WERI-Rb-1 (cell line): ENCODE results near the gene BLOC1S3.

Experiments used
- DNase-seq: peaks from one replicate; pipeline ENCODE4 v3.0.0-alpha.2; 2020
- H3K27ac ChIP-seq: fragments of 250-450 bp; sonication (Bioruptor Pico); 2 replicates; pipeline ENCODE4 v1.5.1; 2020; ENCODE audit warnings: mild to moderate bottlenecking, moderate library complexity
- H3K27me3 ChIP-seq: fragments of 250-450 bp; sonication (Bioruptor Pico); 2 replicates; pipeline ENCODE4 v1.5.1; 2021; ENCODE audit warnings: mild to moderate bottlenecking, low read depth, moderate library complexity; ENCODE audit not compliant: insufficient read depth, severe bottlenecking
- H3K36me3 ChIP-seq: fragments of 250-450 bp; sonication (Bioruptor Pico); 2 replicates; pipeline ENCODE4 v1.5.1; 2020; ENCODE audit warnings: mild to moderate bottlenecking, moderate library complexity
- H3K4me3 ChIP-seq: 2 replicates; pipeline ENCODE4 v1.5.1; 2011; ENCODE audit warnings: low read depth, mild to moderate bottlenecking, control low read depth, low read length
- H3K9me3 ChIP-seq: fragments of 250-450 bp; sonication (Bioruptor Pico); 2 replicates; pipeline ENCODE4 v1.5.1; 2021; ENCODE audit warnings: mild to moderate bottlenecking, moderate library complexity; ENCODE audit not compliant: severe bottlenecking
- TF ChIP-seq, protein P1 (sequence below): IDR thresholded peaks from 2 replicates; pipeline ENCODE4 v1.5.1; 2011; ENCODE audit warnings: low read depth, mild to moderate bottlenecking, control low read depth, inconsistent platforms, low read length

BLOC1S3 gene

DNA sequence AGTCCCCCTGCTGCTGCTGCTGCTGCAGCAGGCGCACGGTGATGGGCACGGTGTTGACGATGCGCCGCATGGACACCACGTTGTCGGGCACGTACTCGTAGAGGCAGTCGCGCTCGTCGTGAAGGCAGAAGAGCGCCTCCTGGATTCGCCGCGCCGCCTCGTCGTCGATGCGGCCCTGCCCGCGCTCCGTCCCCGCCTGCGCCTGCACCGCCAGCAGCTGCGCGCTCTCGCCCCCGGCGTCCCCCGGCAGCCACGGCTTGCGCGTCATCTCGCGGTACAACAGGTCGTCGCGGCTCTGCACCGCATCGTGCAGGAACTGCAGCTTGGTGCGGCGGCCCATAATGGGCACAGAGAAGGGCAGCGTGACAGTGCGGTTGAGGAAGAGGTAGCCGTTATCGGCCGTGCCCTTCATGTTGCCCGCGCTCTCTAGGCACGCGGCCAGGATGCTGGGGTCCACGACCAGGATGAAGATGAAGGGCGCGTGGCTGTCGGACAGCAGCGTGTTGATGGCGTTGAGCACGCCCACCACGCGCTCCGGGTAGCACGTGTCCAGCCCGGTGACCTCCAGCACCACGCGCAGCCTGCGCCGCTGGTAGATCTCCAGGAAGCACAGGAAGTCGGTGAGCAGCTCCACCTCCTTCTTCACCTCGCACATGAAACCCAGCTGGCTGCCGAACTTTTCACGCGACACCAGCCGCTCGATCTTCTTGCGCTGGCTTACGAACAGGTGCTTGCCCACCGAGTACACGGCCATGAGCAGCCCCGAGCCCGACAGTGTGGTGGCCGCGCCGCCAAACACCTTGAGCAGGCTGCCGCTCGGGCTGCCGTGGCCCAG is 25.9 kb upstream of the BLOC1S3 start:
- no peak overlapping the region for H3K4me3 ChIP-seq
- H3K27ac ChIP-seq = peak overlapping the region; percentile 72
- TF ChIP-seq, protein P1, sequence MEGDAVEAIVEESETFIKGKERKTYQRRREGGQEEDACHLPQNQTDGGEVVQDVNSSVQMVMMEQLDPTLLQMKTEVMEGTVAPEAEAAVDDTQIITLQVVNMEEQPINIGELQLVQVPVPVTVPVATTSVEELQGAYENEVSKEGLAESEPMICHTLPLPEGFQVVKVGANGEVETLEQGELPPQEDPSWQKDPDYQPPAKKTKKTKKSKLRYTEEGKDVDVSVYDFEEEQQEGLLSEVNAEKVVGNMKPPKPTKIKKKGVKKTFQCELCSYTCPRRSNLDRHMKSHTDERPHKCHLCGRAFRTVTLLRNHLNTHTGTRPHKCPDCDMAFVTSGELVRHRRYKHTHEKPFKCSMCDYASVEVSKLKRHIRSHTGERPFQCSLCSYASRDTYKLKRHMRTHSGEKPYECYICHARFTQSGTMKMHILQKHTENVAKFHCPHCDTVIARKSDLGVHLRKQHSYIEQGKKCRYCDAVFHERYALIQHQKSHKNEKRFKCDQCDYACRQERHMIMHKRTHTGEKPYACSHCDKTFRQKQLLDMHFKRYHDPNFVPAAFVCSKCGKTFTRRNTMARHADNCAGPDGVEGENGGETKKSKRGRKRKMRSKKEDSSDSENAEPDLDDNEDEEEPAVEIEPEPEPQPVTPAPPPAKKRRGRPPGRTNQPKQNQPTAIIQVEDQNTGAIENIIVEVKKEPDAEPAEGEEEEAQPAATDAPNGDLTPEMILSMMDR = no peak

DNA sequence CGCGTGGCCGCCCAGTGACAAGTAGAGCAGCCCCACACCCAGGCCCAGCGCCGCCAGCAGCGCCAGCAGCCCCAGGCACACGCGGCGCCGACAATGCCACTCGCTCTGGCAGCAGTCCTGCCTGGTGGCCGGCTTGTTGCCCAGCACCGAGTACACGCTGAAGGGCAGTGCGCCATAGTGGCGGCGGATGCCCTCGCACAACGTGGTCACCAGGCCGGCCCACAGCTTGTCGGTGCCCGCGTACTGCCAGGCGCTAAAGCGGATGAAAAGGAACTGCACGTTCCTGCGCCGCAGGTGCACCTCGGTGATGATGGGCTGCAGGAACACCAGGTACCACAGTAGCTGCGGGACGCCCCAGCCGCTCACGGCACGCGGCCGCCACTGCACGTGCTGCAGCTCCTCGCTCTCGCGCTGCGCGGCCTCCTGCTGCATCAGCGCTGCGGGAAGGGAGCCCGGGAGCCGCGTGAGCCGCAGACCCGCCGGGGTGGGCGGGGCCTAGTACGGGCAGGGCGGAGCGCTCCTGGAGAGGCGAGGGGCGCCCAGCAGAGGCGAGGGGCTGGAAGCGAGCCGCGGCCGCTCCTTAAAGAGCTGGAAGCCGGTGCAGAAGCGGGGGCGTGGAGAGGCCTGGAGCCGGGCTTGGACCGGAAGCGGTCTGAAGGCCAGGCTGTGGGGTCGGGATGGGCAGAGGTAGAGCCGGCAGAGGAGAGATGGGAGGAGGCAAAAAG is 25.1 kb upstream of the BLOC1S3 start:
- Histone ChIP-seq H3K9me3 (no peaks in the 10 kb centered on the region), H3K4me3 (no peak overlapping the region), H3K27me3 (no peaks in the 10 kb centered on the region), H3K27ac (peak overlapping the region; percentile 72), H3K36me3 (peaks cover 17% of the 10 kb centered on the region)
- TF ChIP-seq, protein P1 = no peak
- DNase-seq = no peak

More for the DNA sequence above, 25.9 kb upstream of the BLOC1S3 start:
- no peaks in the 10 kb centered on the region for H3K9me3 ChIP-seq
- peaks cover 17% of the 10 kb centered on the region for H3K36me3 ChIP-seq
- no peak for DNase-seq
- no peaks in the 10 kb centered on the region for H3K27me3 ChIP-seq

DNA sequence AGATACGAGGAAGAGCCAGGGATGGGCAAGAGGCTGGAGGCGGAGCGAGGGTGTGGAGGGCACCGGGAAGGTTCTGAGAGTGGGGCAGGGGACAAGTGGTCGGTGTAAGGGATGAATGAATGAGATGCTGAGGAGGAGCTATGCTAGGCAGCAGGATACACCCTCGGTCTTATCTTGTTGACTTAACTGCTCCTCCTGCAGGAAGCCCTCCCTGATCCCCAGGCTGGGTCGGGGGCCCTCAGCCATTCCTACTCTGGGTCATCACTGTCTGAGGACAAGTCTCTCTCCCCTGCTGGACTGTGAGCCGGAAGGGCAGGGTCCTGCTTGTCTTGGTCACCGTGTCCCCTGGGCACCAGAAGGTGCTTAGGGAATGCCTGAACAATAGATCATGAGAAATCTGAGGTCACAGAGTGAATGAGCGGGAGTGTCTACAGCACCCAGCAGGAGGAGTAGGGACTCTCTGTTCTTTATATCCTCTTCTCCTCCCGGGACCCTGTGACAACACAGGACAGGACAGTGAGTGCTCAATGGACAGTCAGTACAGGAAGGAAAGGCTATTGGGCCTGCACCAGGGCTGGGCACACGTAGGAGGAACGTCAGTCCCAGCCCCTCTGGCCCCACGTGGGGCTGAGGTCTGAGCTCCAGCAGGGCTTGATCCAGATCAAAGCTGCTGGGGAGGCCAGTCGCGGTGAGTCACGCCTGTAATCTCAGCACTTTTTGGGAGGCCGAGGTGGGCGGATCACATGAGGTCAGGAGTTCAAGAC is 24.3 kb upstream of the BLOC1S3 start:
- H3K27ac ChIP-seq = peak overlapping the region; percentile 72
- H3K4me3 ChIP-seq = no peak overlapping the region
- TF ChIP-seq, protein P1 = no peak
- no peaks in the 10 kb centered on the region for H3K9me3 ChIP-seq
- H3K27me3 ChIP-seq = no peaks in the 10 kb centered on the region
- peaks cover 17% of the 10 kb centered on the region for H3K36me3 ChIP-seq
- DNase-seq = peak; percentile 82

DNA sequence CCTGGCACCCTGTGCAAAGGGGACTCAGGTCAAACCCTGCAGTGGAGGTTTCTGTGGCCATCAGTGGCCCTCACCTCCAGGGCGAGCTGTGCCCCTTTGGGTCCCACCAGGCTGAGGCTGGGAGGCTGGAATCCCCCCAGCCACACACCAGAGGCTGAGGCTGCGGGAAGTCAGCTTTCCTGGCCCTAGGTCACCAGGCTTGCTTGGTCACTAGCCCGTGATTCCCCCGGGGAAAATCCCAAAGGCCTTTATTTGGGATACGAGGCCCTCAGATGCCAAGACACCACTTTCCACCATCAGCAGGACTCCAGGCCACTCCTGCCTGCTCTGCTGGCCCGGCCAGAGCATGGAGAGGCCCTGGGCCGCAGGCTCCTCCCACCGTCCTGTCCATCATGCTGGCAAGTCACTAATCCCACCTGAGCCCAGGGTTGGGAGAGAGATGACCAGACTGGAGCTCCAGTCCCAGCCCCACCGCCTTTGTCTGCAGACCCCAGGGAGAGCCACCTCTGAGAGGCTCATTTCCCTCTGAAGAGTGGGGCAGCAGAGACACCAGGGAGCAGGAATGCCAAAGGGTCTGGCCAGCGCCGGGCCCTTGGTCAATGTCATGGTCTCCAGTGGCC is 22.5 kb upstream of the BLOC1S3 start:
- Histone ChIP-seq H3K9me3 (no peaks in the 10 kb centered on the region), H3K36me3 (peaks cover 11% of the 10 kb centered on the region), H3K27ac (peak overlapping the region; percentile 72), H3K27me3 (no peaks in the 10 kb centered on the region), H3K4me3 (no peak overlapping the region)
- peak; percentile 93 for DNase-seq
- TF ChIP-seq, protein P1 = no peak

DNA sequence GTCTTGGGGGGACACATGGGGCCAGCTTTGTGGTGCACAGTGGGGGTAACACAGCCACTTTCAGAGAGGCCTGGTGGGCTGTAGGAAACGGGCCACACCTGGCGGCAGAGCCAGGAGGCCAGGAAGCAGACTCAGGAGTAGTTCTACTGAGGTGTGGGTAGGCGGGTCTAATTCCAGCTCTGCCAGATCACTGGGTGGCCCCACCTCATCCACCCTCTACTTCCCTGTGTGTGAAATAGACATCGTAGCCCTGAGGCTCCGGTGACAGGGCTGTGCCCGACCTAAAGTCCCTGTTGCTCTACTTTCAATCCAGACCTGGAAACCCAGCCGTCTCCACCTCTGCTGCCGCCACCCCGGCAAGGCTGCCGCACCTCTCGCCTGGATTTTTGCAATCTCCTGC is 21.8 kb upstream of the BLOC1S3 start:
- no peaks in the 10 kb centered on the region for H3K27me3 ChIP-seq
- H3K4me3 ChIP-seq = no peak overlapping the region
- peak; percentile 27 for DNase-seq
- peak overlapping the region; percentile 72 for H3K27ac ChIP-seq
- H3K36me3 ChIP-seq = peaks cover 8% of the 10 kb centered on the region
- H3K9me3 ChIP-seq = no peaks in the 10 kb centered on the region
- TF ChIP-seq, protein P1 = no peak
